ENCODE results near the gene SRR.
A peak's percentile ranks its signal among the peaks of the same experiment; 100 is the strongest.

SRR gene

DNA sequence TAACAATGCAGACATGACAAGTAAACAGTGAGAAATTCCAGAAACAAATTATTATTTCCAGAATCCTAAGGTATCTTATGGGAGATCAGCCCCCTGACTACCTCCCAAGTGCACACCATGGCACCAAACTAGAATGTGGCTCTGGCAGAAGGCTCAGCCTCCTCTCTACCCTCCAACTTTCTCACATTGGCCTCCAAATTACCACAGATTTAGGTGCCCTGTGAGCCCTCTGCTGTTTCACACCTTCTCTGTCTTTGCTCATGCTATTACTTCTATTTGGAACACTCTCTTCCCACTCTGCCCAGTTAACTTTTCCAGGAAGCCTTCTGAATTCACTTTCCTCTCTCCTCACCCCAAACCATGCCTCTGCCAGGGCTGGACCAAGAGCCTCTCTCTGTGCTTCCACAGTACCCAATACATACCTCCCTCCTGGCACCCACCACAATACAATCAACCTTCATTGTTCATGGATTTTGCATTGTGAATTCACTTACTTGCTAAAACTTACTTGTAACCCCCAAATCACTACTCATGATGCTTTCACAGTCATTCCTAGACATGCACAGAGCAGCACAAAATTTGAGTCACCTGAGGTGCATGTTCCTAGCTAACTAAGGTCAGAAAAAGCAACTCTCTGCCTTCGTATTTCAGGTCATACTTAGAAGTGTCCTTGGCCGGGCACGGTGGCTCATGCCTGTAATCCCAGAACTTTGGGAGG lies 31.6 kb upstream of the SRR start:
- H4K20me1 ChIP-seq (ENCODE audit: insufficient read depth, low read length, poor library complexity, severe bottlenecking), result no peaks in the 10 kb centered on the region
- no peaks in the 10 kb centered on the region for H3K27me3 ChIP-seq (ENCODE audit: insufficient read depth, low read length, poor library complexity, severe bottlenecking)
- no peak overlapping the region for H2AFZ ChIP-seq (ENCODE audit: low read length)
- H3K9me2 ChIP-seq (replicated peaks; ENCODE audit: low read depth, low read length), result no peaks in the 10 kb centered on the region
- peaks cover 63% of the 10 kb centered on the region for H3K4me1 ChIP-seq (ENCODE audit: insufficient read depth, low read length, poor library complexity, severe bottlenecking)
- no peak overlapping the region for H3K4me3 ChIP-seq (ENCODE audit: low read length, poor library complexity, severe bottlenecking)
- peaks cover 32% of the 10 kb centered on the region; the same call in 1 of the 2 replicates for H3K79me2 ChIP-seq (ENCODE audit: insufficient read depth, low read length)
- H3F3A ChIP-seq (ENCODE audit: low read depth), result peaks cover 7% of the 10 kb centered on the region
- H3K9ac ChIP-seq (ENCODE audit: low read depth, low read length, poor library complexity, severe bottlenecking), result peak overlapping the region; percentile 3
- no peak for TF ChIP-seq EZH2phosphoT487 (IDR thresholded peaks at IDR 0.05; ENCODE audit: borderline replicate concordance)
- TF ChIP-seq, protein P1, sequence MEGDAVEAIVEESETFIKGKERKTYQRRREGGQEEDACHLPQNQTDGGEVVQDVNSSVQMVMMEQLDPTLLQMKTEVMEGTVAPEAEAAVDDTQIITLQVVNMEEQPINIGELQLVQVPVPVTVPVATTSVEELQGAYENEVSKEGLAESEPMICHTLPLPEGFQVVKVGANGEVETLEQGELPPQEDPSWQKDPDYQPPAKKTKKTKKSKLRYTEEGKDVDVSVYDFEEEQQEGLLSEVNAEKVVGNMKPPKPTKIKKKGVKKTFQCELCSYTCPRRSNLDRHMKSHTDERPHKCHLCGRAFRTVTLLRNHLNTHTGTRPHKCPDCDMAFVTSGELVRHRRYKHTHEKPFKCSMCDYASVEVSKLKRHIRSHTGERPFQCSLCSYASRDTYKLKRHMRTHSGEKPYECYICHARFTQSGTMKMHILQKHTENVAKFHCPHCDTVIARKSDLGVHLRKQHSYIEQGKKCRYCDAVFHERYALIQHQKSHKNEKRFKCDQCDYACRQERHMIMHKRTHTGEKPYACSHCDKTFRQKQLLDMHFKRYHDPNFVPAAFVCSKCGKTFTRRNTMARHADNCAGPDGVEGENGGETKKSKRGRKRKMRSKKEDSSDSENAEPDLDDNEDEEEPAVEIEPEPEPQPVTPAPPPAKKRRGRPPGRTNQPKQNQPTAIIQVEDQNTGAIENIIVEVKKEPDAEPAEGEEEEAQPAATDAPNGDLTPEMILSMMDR (conservative IDR thresholded peaks at IDR 0.05; ENCODE audit: low read length), result no peak
- no peak overlapping the region for H3K4me2 ChIP-seq (ENCODE audit: low read depth, low read length, poor library complexity, severe bottlenecking)
- no peaks in the 10 kb centered on the region for H3K9me3 ChIP-seq (ENCODE audit: insufficient read depth, low read depth, low read length)
- H3K36me3 ChIP-seq (ENCODE audit: insufficient read depth, low read length), result peaks cover 3% of the 10 kb centered on the region; the same call in 1 of the 2 replicates

DNA sequence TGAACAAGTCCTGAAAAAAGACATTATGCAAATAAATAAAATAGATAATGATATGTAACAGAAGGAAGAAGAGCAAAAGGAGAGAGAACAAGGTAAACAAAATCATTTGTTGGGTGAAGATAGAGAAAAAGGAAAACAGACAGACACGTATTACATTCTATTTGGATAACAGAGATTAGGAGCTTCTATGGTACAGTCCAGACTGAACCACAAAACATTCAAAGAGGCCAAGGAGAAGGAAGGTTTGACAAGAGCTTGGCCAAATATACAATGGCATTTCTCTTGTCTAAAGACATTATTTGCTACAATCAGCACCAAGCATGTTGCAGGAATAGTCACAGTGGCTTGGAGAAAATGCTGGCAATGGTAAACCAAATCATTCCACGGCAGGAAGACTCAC lies 29.3 kb upstream of the SRR start:
- H3K9me2 ChIP-seq (replicated peaks; ENCODE audit: low read depth, low read length), result no peaks in the 10 kb centered on the region
- H3K79me2 ChIP-seq (ENCODE audit: insufficient read depth, low read length), result peaks cover 26% of the 10 kb centered on the region; the same call in 1 of the 2 replicates
- no peak overlapping the region for H2AFZ ChIP-seq (ENCODE audit: low read length)
- H3K4me1 ChIP-seq (ENCODE audit: insufficient read depth, low read length, poor library complexity, severe bottlenecking), result peaks cover 61% of the 10 kb centered on the region
- H3K4me3 ChIP-seq (ENCODE audit: low read length, poor library complexity, severe bottlenecking), result no peak overlapping the region
- H3K36me3 ChIP-seq (ENCODE audit: insufficient read depth, low read length), result peaks cover 11% of the 10 kb centered on the region; the same call in 1 of the 2 replicates
- H3K4me2 ChIP-seq (ENCODE audit: low read depth, low read length, poor library complexity, severe bottlenecking), result no peak overlapping the region
- TF ChIP-seq EZH2phosphoT487 (IDR thresholded peaks at IDR 0.05; ENCODE audit: borderline replicate concordance), result no peak
- TF ChIP-seq, protein P1 (conservative IDR thresholded peaks at IDR 0.05; ENCODE audit: low read length), result no peak
- peak overlapping the region; percentile 11 for H3K9ac ChIP-seq (ENCODE audit: low read depth, low read length, poor library complexity, severe bottlenecking)
- H4K20me1 ChIP-seq (ENCODE audit: insufficient read depth, low read length, poor library complexity, severe bottlenecking), result no peaks in the 10 kb centered on the region
- no peaks in the 10 kb centered on the region for H3K27me3 ChIP-seq (ENCODE audit: insufficient read depth, low read length, poor library complexity, severe bottlenecking)
- H3K9me3 ChIP-seq (ENCODE audit: insufficient read depth, low read depth, low read length), result no peaks in the 10 kb centered on the region
- no peaks in the 10 kb centered on the region for H3F3A ChIP-seq (ENCODE audit: low read depth)

DNA sequence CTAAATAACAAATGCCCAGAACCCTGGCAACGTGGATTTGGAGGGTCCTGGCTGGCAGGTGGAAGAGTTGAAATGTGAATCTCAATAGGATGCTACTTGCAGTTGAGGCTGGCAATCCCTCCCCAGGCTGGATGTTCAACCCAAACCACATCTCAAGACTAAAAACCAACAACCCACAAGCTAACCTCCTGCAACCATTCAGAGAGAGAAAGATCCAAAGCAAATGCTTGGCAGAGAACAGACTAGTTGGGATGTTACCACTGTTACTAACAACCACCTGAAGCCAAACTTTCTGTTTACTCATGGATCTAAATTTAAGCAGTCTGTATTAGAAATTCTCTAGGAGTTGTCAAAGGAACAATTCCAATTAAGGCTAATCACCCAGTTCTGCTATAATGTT lies 28.0 kb upstream of the SRR start:
- Histone ChIP-seq H4K20me1 (ENCODE audit: insufficient read depth, low read length, poor library complexity, severe bottlenecking) (no peaks in the 10 kb centered on the region), H3K79me2 (ENCODE audit: insufficient read depth, low read length) (peaks cover 13% of the 10 kb centered on the region; the same call in 1 of the 2 replicates)

More for the DNA sequence above, 28.0 kb upstream of the SRR start:
- peak overlapping the region; percentile 17 for H3K4me3 ChIP-seq (ENCODE audit: low read length, poor library complexity, severe bottlenecking)
- H2AFZ ChIP-seq (ENCODE audit: low read length), result no peak overlapping the region
- peaks cover 21% of the 10 kb centered on the region; the same call in 1 of the 2 replicates for H3K36me3 ChIP-seq (ENCODE audit: insufficient read depth, low read length)
- peak overlapping the region; percentile 11 for H3K9ac ChIP-seq (ENCODE audit: low read depth, low read length, poor library complexity, severe bottlenecking)
- H3K9me2 ChIP-seq (replicated peaks; ENCODE audit: low read depth, low read length), result no peaks in the 10 kb centered on the region
- H3F3A ChIP-seq (ENCODE audit: low read depth), result no peaks in the 10 kb centered on the region
- H3K4me1 ChIP-seq (ENCODE audit: insufficient read depth, low read length, poor library complexity, severe bottlenecking), result peaks cover 55% of the 10 kb centered on the region
- H3K27me3 ChIP-seq (ENCODE audit: insufficient read depth, low read length, poor library complexity, severe bottlenecking), result no peaks in the 10 kb centered on the region
- no peak for TF ChIP-seq EZH2phosphoT487 (IDR thresholded peaks at IDR 0.05; ENCODE audit: borderline replicate concordance)
- TF ChIP-seq, protein P1 (conservative IDR thresholded peaks at IDR 0.05; ENCODE audit: low read length), result no peak
- peak overlapping the region; percentile 46 for H3K4me2 ChIP-seq (ENCODE audit: low read depth, low read length, poor library complexity, severe bottlenecking)
- no peaks in the 10 kb centered on the region for H3K9me3 ChIP-seq (ENCODE audit: insufficient read depth, low read depth, low read length)

Data from Loucy (cell line).